Measurements from ENCODE around the gene DMBT1. TPM values are rescaled to one million over a fixed set of nuclear protein-coding genes. Genes with fewer than 3 reads are reported as not detected.

Gene DMBT1
- total and polyA plus RNA-seq, 10 of the 15 experiments (the other 5 are each of a cell fraction or from before 2014, with no cell fraction given), result under 0.01 to 0.13 (median 0.03) TPM; not detected in 5

GRCh38 chr10:122592161-122592560 is 31.6 kb downstream of the DMBT1 start (continued):
- TF ChIP-seq E2F8 (IDR thresholded peaks at IDR 0.05; ENCODE audit: low read depth, partially characterized antibody) (no peak), IRF3 (IDR thresholded peaks at IDR 0.05) (no peak), ASH2L (IDR thresholded peaks at IDR 0.05; ENCODE audit: borderline replicate concordance, low read depth) (no peak), ZNF207 (IDR thresholded peaks at IDR 0.05; ENCODE audit: borderline replicate concordance) (no peak)

- BruUV-seq (replicated peaks), result no TSS peak
- Histone ChIP-seq H3K4me1 (ENCODE audit: control insufficient read depth, insufficient read depth, low read length) (no peaks in the 10 kb centered on the region), H3K27me3 (replicated peaks in 1 of 2; ENCODE audit: control insufficient read depth in 2 of 2, insufficient read depth in 2 of 2, low read length in 1 of 2) (no peaks in the 10 kb centered on the region; a peak in 2 of 4 replicates), H3K4me3 (no peak overlapping the region), H3K4me2 (ENCODE audit: control insufficient read depth, insufficient read depth) (no peak overlapping the region), H3K9ac (ENCODE audit: control insufficient read depth, insufficient read depth, low read length) (no peak overlapping the region), H2AFZ (ENCODE audit: control insufficient read depth, low read depth, low read length) (no peak overlapping the region), H3K9me3 (replicated peaks; ENCODE audit: control insufficient read depth, insufficient read depth, low read length) (no peaks in the 10 kb centered on the region), H3K27ac (ENCODE audit: control insufficient read depth, insufficient read depth) (no peak overlapping the region), H4K20me1 (ENCODE audit: control insufficient read depth, insufficient read depth) (no peaks in the 10 kb centered on the region), H3K79me2 (ENCODE audit: control insufficient read depth, insufficient read depth, low read length) (no peaks in the 10 kb centered on the region), H3K36me3 (ENCODE audit: control insufficient read depth in 2 of 2, insufficient read depth in 2 of 2, low read length in 1 of 2) (no peaks in the 10 kb centered on the region)
- 1% methylated on average over 10 of the region's 10 CpGs for WGBS (ENCODE audit: insufficient coverage, insufficient replicate concordance, low lambda C conversion rate, missing lambda C conversion rate)
- SMC1A ChIA-PET (ENCODE audit: uncharacterized antibody, unreplicated experiment), result no interaction called here
- DNase-seq (ENCODE audit: low read depth, low spot score), result no peak
- CTCF ChIA-PET, result no interaction called here
- no peak for ATAC-seq
- FAIRE-seq, result no peak
- intact Hi-C loops (cut with micrococcal nuclease; ENCODE audit: unreplicated experiment) (no loop called here), in situ Hi-C loops (cut with MboI) (no loop called here)
- RAD21 ChIA-PET (ENCODE audit: unreplicated experiment), result no interaction called here
- POLR2A ChIA-PET, result no interaction called here
- TF ChIP-seq PAX8 (IDR thresholded peaks at IDR 0.05), result no peak
- no peak for TF ChIP-seq IKZF1 (conservative IDR thresholded peaks at IDR 0.05)
- TF ChIP-seq BCLAF1 (IDR thresholded peaks at IDR 0.05), result no peak
- no peak for TF ChIP-seq MLLT1 (IDR thresholded peaks at IDR 0.05)
- TF ChIP-seq SMARCA5 (IDR thresholded peaks at IDR 0.05), result no peak
Observed at GRCh38 chr10:122617476-122618270, 57.1 kb downstream of the DMBT1 start.

Data from GM12878 (cell line).